HG02610 (cell line): Measurements from ENCODE around the gene UNC13C.
"Not testable (repeated sequence)": the region's sequence is repeated elsewhere in the genome, so short reads cannot be mapped to it uniquely, and the experiment has no call there.

ENCODE experiments used
- ATAC-seq: cut with Tn5 transposase; IDR thresholded peaks from one replicate; pipeline ENCODE4 v1.9.1; 2021; ENCODE audit warnings: mild to moderate bottlenecking, moderate library complexity; ENCODE audit not compliant: unreplicated experiment

Gene UNC13C

GRCh38 chr15:54428596-54428995, 450.4 kb downstream of the UNC13C start:
- no peak for ATAC-seq

- not testable (repeated sequence) for ATAC-seq
Measured at GRCh38 chr15:54450288-54450687, 472.0 kb downstream of the UNC13C start.

DNA sequence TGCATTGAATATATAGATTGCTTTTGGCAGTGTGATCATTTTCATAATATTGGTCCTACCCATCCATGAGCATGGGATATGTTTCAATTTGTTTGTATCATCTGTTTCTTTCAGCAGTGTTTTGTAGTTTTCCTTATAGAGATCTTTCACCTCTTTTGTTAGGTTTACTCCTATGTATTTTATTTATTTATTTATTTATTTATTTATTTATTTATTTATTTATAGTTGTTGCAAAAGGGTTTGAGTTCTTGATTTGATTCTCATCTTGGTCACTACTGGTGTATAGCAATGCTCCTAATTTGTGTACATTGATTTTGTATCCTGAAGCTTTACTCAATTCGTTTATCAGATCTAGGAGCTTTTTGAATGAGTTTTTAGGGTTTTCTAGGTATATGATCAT, 478.2 kb downstream of the UNC13C start:
- no peak for ATAC-seq

GRCh38 chr15:54462511-54462913, 484.3 kb downstream of the UNC13C start:
- ATAC-seq, result no peak

- no peak for ATAC-seq
Measured at GRCh38 chr15:54481819-54482218, 503.6 kb downstream of the UNC13C start.

DNA sequence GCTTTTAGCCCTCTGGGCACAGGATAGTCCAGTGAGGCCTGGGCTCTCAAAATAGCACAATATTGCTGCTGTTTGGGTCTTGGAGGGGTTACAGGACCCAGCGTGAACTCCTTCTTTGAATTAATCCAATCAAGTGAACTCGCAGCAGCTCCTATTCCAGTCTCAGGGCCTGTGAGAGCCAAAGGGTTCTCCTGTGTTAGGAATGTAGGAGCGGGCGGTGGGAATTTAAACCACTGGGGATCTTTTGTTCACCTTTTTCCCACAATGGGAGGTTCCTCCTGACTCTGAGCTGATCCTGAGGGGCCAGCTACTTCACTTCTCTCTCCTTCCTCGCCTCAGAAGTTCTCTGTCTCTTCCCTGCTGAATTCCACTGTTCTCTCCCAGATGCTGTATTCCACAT, 504.0 kb downstream of the UNC13C start:
- ATAC-seq, result no peak

DNA sequence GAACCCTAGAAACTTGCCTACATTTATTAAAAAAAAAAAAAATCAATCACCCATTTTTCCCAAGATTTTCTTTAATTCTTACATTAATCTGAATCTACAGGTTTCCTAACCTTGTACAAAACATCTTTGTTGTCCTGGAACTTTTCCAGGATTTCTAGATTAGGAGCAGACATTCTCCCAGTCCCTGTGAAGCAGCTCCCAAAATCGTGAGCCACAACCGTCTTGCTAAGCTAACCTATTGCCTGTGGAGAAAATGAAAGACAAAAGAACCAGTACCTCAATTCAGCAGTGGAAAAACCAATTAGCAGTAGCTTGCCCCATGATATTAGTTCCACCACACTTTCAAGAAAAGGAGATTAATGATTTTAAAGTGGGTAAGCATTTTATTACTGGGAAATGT, 522.1 kb downstream of the UNC13C start:
- no peak for ATAC-seq

GRCh38 chr15:54502416-54503075, 524.3 kb downstream of the UNC13C start:
- no peak for ATAC-seq

DNA sequence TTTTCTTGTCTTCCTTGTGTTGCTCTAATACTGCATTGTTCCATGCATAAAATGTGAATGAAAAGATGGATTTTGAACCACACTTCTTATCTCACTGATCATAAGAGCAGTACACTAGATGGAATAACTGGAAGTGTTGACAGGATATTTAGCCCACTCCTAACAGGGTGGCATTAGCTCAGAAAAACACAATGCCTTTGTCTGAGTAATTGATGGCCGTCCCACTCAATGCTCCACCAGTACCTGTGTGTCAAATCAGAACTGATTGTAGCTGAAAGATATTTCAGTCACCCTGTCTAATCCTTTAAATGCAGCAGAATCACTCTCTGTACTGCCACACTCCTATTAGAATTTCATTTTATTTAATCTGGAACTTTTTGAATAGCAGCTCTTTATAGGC, 526.5 kb downstream of the UNC13C start:
- no peak for ATAC-seq

DNA sequence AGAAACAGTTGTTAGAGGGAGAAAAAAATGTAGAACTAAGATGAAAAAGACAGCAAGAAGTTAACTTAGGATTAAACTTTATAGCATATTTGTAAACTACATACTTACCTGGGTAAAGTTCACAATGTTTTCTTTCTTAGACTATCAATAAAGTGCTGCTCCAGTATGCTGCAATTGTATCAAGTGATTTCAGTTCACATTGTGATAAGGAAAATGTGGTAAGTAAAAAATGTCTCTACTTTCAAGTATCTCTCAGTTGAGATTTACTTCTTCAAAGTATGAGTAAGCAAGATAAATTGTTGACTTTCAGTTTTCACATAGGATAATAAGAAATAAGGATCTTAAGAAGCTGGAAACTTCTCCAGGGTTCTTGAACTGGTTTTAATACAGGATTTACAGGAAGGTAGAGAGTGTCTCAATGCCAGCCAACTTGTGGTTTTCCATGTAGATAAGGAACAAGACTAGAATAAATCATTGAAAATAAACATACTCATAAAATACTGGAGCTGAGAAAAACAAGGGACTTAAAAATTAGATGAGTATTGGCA, 528.8 kb downstream of the UNC13C start:
- ATAC-seq, result no peak

GRCh38 chr15:54514601-54515000, 536.4 kb downstream of the UNC13C start:
- ATAC-seq, result no peak

- peak; percentile 55 for ATAC-seq
Measured at GRCh38 chr15:54515664-54516582, 537.7 kb downstream of the UNC13C start.

DNA sequence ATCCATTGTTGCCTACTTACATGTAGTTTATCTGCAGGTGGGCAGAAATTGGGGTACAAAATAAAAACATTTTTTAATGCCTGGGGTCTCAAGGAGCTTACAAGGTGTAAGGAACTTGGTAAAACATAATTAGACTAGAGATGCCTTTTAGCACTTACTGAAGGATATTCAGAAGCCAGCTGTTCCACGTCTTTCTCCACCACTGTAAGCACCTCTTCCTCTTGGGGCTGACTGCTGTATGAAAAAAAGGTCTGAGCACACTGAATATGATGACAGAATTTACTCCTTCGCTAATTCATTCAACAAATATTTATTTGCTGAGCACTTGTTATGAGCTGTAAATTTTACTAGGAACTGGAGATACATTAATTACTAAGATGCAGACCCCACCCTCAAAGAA, 539.1 kb downstream of the UNC13C start:
- no peak for ATAC-seq

GRCh38 chr15:54518156-54518882, 540.1 kb downstream of the UNC13C start:
- ATAC-seq, result peak; percentile 37

DNA sequence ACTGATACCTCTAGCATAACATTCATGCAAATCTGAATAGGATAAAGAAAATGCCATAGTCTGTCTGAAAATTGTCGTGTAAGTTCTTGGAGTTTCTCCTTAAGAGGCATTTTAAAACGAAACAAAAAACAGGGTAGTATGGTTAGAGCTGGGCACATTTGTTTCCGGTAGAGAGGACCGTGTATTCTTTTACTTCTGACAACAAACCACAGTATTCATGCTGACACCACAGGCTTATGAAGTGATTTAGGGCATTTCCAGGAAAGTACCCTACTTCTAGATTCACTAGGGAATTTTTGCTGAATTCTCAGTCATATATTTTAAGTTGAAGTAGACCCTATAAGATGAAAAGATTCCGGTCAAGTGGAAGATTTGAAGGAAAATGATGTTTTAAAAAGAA, 541.3 kb downstream of the UNC13C start:
- ATAC-seq, result peak; percentile 85

- no peak for ATAC-seq
Measured at GRCh38 chr15:54520616-54521015, 542.4 kb downstream of the UNC13C start.

- no peak for ATAC-seq
Measured at GRCh38 chr15:54521206-54521605, 543.0 kb downstream of the UNC13C start.

DNA sequence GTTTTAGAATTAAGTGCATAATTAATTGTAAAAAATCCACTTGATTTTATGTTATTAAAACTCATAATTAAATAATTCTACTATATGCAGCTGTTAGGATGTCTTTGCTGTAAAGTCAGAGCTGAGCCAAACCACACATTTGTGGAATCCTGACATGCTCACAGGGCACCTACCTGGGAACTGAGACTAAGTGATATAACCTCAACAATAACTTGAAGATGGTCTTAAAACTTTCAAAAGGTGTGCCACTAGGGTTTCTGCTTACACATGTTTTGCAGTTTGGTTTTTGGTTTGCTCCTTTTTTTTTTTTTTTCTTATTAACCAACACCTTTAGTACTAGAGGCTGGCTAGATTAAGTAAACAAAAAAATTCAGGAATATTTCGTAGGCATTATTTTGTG, 549.8 kb downstream of the UNC13C start:
- no peak for ATAC-seq

- no peak for ATAC-seq
Measured at GRCh38 chr15:54540721-54541120, 562.5 kb downstream of the UNC13C start.

- ATAC-seq, result no peak
Measured at GRCh38 chr15:54547491-54547890, 569.2 kb downstream of the UNC13C start.

DNA sequence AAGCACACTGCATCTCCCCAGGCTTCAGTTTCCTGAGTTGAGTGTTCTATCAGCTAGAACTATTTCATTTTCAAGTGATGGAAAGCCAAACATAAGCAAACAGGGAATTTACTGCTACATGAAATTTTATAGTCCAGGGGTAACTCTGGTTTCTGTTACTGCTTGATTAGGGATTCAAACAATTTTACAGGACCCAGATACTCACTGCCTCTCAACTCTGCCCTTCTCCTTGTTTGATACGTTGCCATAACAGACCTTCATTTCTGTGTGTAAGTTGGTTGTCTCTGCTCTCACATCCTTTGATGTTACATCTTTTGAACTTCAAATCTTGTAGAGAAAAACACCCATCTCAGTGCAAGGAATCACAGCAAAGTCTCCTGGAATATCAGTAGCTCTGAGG, 572.7 kb downstream of the UNC13C start:
- no peak for ATAC-seq
